ENCODE measurements around the gene GATAD2A. TPM values are rescaled to one million over a fixed set of nuclear protein-coding genes. Genes with fewer than 3 reads are reported as not detected.

GATAD2A gene
- total and polyA plus RNA-seq, 9 of the 15 experiments (the other 6 are each of a cell fraction or from before 2014, with no cell fraction given): 2.4 to 226 (median 44.2) TPM

- TF ChIP-seq CHD7 (IDR thresholded peaks at IDR 0.05; ENCODE audit: low read depth, low read length) (no peak), ZNF518B (CRISPR knock-in tag; IDR thresholded peaks at IDR 0.05) (no peak), CBX3 (IDR thresholded peaks at IDR 0.05; ENCODE audit: borderline replicate concordance in 1 of 2, low read length in 2 of 2) (no peak), TAF1 (IDR thresholded peaks at IDR 0.05; ENCODE audit: control insufficient read depth, extremely low read depth, insufficient read depth, low read length, severe bottlenecking) (no peak), FOXM1 (IDR thresholded peaks at IDR 0.05; ENCODE audit: low read depth) (no peak), FOXM1 (CRISPR knock-in tag; IDR thresholded peaks at IDR 0.05; ENCODE audit: low read depth) (no peak), HSF4 (CRISPR knock-in tag; IDR thresholded peaks at IDR 0.05; ENCODE audit: borderline replicate concordance) (no peak), BRF1 (IDR thresholded peaks at IDR 0.05; ENCODE audit: borderline replicate concordance, extremely low read depth, insufficient read length) (no peak), POLR2G (IDR thresholded peaks at IDR 0.05; ENCODE audit: low read depth, low read length) (peak; percentile 59; the same call in 1 of the 2 replicates), ZNF707 (CRISPR knock-in tag; conservative IDR thresholded peaks at IDR 0.05) (no peak), HNRNPH1 (optimal IDR thresholded peaks at IDR 0.05; ENCODE audit: low read depth, low read length) (no peak)
Observed at GRCh38 chr19:19500975-19501644, 95.6 kb downstream of the GATAD2A start (continued).
